HepG2 (cell line): Measurements from ENCODE around the gene RAB40C. TPM values are rescaled to one million over a fixed set of nuclear protein-coding genes. Genes with fewer than 3 reads are reported as not detected.

Experiments
- BRF2 ChIP-seq: sonication (generic); formaldehyde crosslinking; IDR thresholded peaks from 2 replicates; pipeline ENCODE4 v1.8.1; 2022; ENCODE audit warnings: mild to moderate bottlenecking, missing genetic modification reagents
- CBX2 ChIP-seq, 2 experiments: fragments of 200-600 bp in 1 of 2; sonication (generic); formaldehyde crosslinking in 1 of 2; IDR thresholded peaks; 2 replicates each; pipeline versions ENCODE4 v1.7.0 to v1.8.1; 2018 to 2022; ENCODE audit warnings: low read depth in 2 of 2, low read length in 1 of 2, mild to moderate bottlenecking in 1 of 2, missing genetic modification reagents in 1 of 2
- GMEB2 ChIP-seq: IDR thresholded peaks from 2 replicates; pipeline ENCODE4 v1.6.1; 2016; ENCODE audit warnings: missing biosample characterization, missing genetic modification reagents, low read depth
- LCORL ChIP-seq, 2 experiments: fragments of 450-650 bp in 1 of 2; sonication (generic) in 1 of 2; formaldehyde crosslinking in 1 of 2; IDR thresholded peaks; 2 replicates each; pipeline versions ENCODE4 v1.5.0 to v1.6.1; 2017 to 2020; ENCODE audit warnings: antibody characterized with exemption in 1 of 2, missing genetic modification reagents in 1 of 2
- MIXL1 ChIP-seq: IDR thresholded peaks from 2 replicates; pipeline ENCODE4 v1.6.1; 2016
- NR1H2 ChIP-seq: sonication (generic); formaldehyde crosslinking; IDR thresholded peaks from 2 replicates; pipeline ENCODE4 v1.8.1; 2022; ENCODE audit warnings: low read depth, missing genetic modification reagents, borderline replicate concordance
- PAX8 ChIP-seq: sonication (generic); formaldehyde crosslinking; IDR thresholded peaks from 2 replicates; pipeline ENCODE4 v1.8.0; 2022; ENCODE audit warnings: mild to moderate bottlenecking, missing genetic modification reagents, borderline replicate concordance
- RARA ChIP-seq: IDR thresholded peaks from 2 replicates; pipeline ENCODE4 v1.6.1; 2016; ENCODE audit warnings: missing genetic modification reagents, missing compliant biosample characterization
- SATB2 ChIP-seq: sonication (generic); formaldehyde crosslinking; IDR thresholded peaks from 2 replicates; pipeline ENCODE4 v1.5.0; 2020; ENCODE audit warnings: missing genetic modification reagents
- SNAPC5 ChIP-seq: sonication (generic); formaldehyde crosslinking; IDR thresholded peaks from 2 replicates; pipeline ENCODE4 v1.8.1; 2023; ENCODE audit warnings: mild to moderate bottlenecking, missing genetic modification reagents, borderline replicate concordance
- SP4 ChIP-seq: sonication (generic); formaldehyde crosslinking; IDR thresholded peaks from 2 replicates; pipeline ENCODE4 v1.8.1; 2023; ENCODE audit warnings: mild to moderate bottlenecking, missing genetic modification reagents
- TCF7 ChIP-seq: sonication (generic); IDR thresholded peaks from 2 replicates; pipeline ENCODE4 v1.6.1; 2016; ENCODE audit warnings: antibody characterized with exemption, low read depth
- ZBTB49 ChIP-seq: sonication (generic); formaldehyde crosslinking; IDR thresholded peaks from 2 replicates; pipeline ENCODE4 v1.4.0; 2020; ENCODE audit warnings: missing genetic modification reagents, borderline replicate concordance
- ZC3H4 ChIP-seq: sonication (generic); formaldehyde crosslinking; IDR thresholded peaks from 2 replicates; pipeline ENCODE4 v1.4.0; 2020; ENCODE audit warnings: missing genetic modification reagents, borderline replicate concordance
- ZFP36L2 ChIP-seq: sonication (generic); formaldehyde crosslinking; IDR thresholded peaks from 2 replicates; pipeline ENCODE4 v1.4.0; 2020; ENCODE audit warnings: missing genetic modification reagents
- ZNF570 ChIP-seq: sonication (generic); formaldehyde crosslinking; IDR thresholded peaks from 2 replicates; pipeline ENCODE4 v1.4.0; 2020; ENCODE audit warnings: mild to moderate bottlenecking, missing genetic modification reagents, borderline replicate concordance
- ZNF576 ChIP-seq: sonication (generic); formaldehyde crosslinking; IDR thresholded peaks from 2 replicates; pipeline ENCODE4 v1.4.0; 2020; ENCODE audit warnings: mild to moderate bottlenecking, missing genetic modification reagents
- ZSCAN30 ChIP-seq: sonication (generic); formaldehyde crosslinking; IDR thresholded peaks from 2 replicates; pipeline ENCODE4 v1.5.0; 2020; ENCODE audit warnings: mild to moderate bottlenecking, missing genetic modification reagents
- polyA plus RNA-seq, 8 experiments: library from polyadenylated mRNA; depleted of rRNA in 3 of 8; stranded (reverse) in 7 of 8; unstranded in 1 of 8; fragments of >200 nt; fragmentation: Illumina TruSeq in 4 of 8; extraction: Trizol in 4 of 8; gene quantifications; 2 replicates each; pipeline versions ENCODE4 v1.2.1 to v1.2.3, GENCODE V29; 2011 to 2016; ENCODE audit warnings: low read depth in 4 of 8, missing spikeins in 1 of 8, mixed read lengths in 1 of 8; ENCODE audit not compliant: insufficient read depth in 1 of 8
- total RNA-seq, 5 experiments: library from RNA; depleted of rRNA; stranded (reverse); fragments of >200 nt; fragmentation: Illumina TruSeq; extraction: Trizol; gene quantifications; 2 replicates each; pipeline ENCODE4 v1.2.3, GENCODE V29; 2016; ENCODE audit warnings: low read depth in 1 of 5

Gene RAB40C
- total and polyA plus RNA-seq, 2 of the 13 experiments (the other 11 are each of a cell fraction or from before 2014, with no cell fraction given) = 7.7 to 11.5 TPM

GRCh38 chr16:585351-585750 is 4.5 kb upstream of the RAB40C start (continued):
- TF ChIP-seq GMEB2 (CRISPR knock-in tag) = no peak
- TF ChIP-seq PAX8 (CRISPR knock-in tag) = no peak
- TF ChIP-seq RARA (CRISPR knock-in tag) = peak; percentile 54
- no peak for TF ChIP-seq ZBTB49 (CRISPR knock-in tag)
- TF ChIP-seq MIXL1 (CRISPR knock-in tag) = no peak
- no peak for TF ChIP-seq SATB2
- TF ChIP-seq ZC3H4 (CRISPR knock-in tag) = no peak
- no peak for TF ChIP-seq TCF7
- TF ChIP-seq ZNF570 (CRISPR knock-in tag) = no peak
- TF ChIP-seq ZFP36L2 (CRISPR knock-in tag) = no peak
- TF ChIP-seq ZSCAN30 = no peak
- TF ChIP-seq BRF2 (CRISPR knock-in tag) = no peak
- no peak for TF ChIP-seq LCORL (IDR thresholded peaks at IDR 0.05)
- TF ChIP-seq LCORL (CRISPR knock-in tag; IDR thresholded peaks at IDR 0.05) = no peak
- TF ChIP-seq NR1H2 (CRISPR knock-in tag) = no peak
- no peak for TF ChIP-seq SNAPC5 (CRISPR knock-in tag)
- peak; percentile 27; the same call in 1 of the 2 replicates for TF ChIP-seq SP4 (CRISPR knock-in tag)
- no peak for TF ChIP-seq ZNF576 (CRISPR knock-in tag)
- TF ChIP-seq CBX2 (IDR thresholded peaks at IDR 0.05; ENCODE audit: low read depth, low read length) = no peak
- TF ChIP-seq CBX2 (CRISPR knock-in tag; IDR thresholded peaks at IDR 0.05; ENCODE audit: low read depth) = no peak
